C4-2B (cell line): ENCODE measurements around the gene PCED1B.
"Not testable (repeated sequence)": the region's sequence is repeated elsewhere in the genome, so short reads cannot be mapped to it uniquely, and the experiment has no call there.

ENCODE experiments used
- ZFX ChIP-seq: fragments of 450-650 bp; IDR thresholded peaks from 2 replicates; pipeline ENCODE4 v1.6.1; 2017
- TF ChIP-seq, protein P1 (sequence below): fragments of 450-650 bp; conservative IDR thresholded peaks from 2 replicates; pipeline ENCODE4 v1.5.1; 2017; ENCODE audit warnings: mild to moderate bottlenecking

DNA sequence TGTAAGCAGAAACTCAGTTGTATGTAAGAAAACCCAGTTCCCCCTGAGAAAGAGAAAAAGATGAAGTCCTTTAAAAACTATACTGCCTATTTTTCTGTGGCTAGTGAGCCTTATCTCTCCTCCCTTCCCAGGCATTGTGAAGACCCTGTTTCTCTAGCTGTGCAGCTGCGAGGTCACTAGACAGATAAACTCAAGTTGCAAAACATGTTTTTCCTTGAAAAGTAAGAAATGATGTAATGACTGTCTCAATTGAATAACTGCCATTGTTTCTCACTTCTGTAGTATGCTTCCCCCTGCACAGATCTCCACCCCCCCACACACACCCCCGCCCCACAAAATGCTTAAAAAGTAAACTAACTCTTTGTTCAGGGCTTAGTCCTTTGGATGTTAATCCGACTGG is 23.6 kb upstream of the PCED1B start:
- TF ChIP-seq, protein P1, sequence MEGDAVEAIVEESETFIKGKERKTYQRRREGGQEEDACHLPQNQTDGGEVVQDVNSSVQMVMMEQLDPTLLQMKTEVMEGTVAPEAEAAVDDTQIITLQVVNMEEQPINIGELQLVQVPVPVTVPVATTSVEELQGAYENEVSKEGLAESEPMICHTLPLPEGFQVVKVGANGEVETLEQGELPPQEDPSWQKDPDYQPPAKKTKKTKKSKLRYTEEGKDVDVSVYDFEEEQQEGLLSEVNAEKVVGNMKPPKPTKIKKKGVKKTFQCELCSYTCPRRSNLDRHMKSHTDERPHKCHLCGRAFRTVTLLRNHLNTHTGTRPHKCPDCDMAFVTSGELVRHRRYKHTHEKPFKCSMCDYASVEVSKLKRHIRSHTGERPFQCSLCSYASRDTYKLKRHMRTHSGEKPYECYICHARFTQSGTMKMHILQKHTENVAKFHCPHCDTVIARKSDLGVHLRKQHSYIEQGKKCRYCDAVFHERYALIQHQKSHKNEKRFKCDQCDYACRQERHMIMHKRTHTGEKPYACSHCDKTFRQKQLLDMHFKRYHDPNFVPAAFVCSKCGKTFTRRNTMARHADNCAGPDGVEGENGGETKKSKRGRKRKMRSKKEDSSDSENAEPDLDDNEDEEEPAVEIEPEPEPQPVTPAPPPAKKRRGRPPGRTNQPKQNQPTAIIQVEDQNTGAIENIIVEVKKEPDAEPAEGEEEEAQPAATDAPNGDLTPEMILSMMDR = not testable (repeated sequence)
- not testable (repeated sequence) for TF ChIP-seq ZFX
